Measurements from ENCODE around the gene TRAPPC2. TPM values are rescaled to one million over a fixed set of nuclear protein-coding genes. Genes with fewer than 3 reads are reported as not detected.

Gene TRAPPC2
- total RNA-seq, 1 experiment from 2014 or later: 23.6 TPM

GRCh38 chrX:13669246-13669737, 65.1 kb downstream of the TRAPPC2 start:
- Histone ChIP-seq H3K27ac (peak overlapping the region; percentile 94), H3K4me3 (peak overlapping the region; percentile 35; the same call in 1 of the 2 replicates), H3F3A (ENCODE audit: insufficient read depth, low read depth) (peaks cover 20% of the 10 kb centered on the region; the same call in 1 of the 2 replicates), H3K9me3 (ENCODE audit: insufficient read depth, low read depth) (no peaks in the 10 kb centered on the region), H2AFZ (peak overlapping the region; percentile 67; the same call in 1 of the 2 replicates), H4K20me1 (ENCODE audit: insufficient read depth) (no peaks in the 10 kb centered on the region), H3K9me2 (ENCODE audit: insufficient read depth) (no peaks in the 10 kb centered on the region), H3K4me1 (replicated peaks; ENCODE audit: insufficient read depth) (peaks cover 35% of the 10 kb centered on the region), H3K36me3 (ENCODE audit: low read depth) (no peaks in the 10 kb centered on the region), H3K79me2 (ENCODE audit: low read depth) (no peaks in the 10 kb centered on the region), H3K27me3 (ENCODE audit: insufficient read depth, low read depth) (no peaks in the 10 kb centered on the region), H3K4me2 (peak overlapping the region; percentile 66)
- POLR2A ChIA-PET (ENCODE audit: unreplicated experiment): interaction anchor here (0.6 to 0.8 kb wide), 2 partner anchors 16 to 18 kb away, joined by 3 to 15 read pairs; no protein-coding TSS in a partner anchor
- CTCF ChIA-PET: interaction anchor here (1.2 kb wide), 1 partner anchor 10 kb away, joined by 3 read pairs; no protein-coding TSS in a partner anchor
- DNase-seq: peak; percentile 74 to 95
- intact Hi-C loops (cut with micrococcal nuclease; ENCODE audit: unreplicated experiment): loop anchor here (1.0 to 2.0 kb wide), 2 partner anchors 20 to 66 kb away; partner anchors contain the start of genes OFD1, RAB9A and TRAPPC2
- BruUV-seq (replicated peaks): no TSS peak
- TF ChIP-seq, protein P1, sequence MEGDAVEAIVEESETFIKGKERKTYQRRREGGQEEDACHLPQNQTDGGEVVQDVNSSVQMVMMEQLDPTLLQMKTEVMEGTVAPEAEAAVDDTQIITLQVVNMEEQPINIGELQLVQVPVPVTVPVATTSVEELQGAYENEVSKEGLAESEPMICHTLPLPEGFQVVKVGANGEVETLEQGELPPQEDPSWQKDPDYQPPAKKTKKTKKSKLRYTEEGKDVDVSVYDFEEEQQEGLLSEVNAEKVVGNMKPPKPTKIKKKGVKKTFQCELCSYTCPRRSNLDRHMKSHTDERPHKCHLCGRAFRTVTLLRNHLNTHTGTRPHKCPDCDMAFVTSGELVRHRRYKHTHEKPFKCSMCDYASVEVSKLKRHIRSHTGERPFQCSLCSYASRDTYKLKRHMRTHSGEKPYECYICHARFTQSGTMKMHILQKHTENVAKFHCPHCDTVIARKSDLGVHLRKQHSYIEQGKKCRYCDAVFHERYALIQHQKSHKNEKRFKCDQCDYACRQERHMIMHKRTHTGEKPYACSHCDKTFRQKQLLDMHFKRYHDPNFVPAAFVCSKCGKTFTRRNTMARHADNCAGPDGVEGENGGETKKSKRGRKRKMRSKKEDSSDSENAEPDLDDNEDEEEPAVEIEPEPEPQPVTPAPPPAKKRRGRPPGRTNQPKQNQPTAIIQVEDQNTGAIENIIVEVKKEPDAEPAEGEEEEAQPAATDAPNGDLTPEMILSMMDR (conservative IDR thresholded peaks at IDR 0.05): no peak
- TF ChIP-seq EZH2 (IDR thresholded peaks at IDR 0.05; ENCODE audit: low read depth): no peak

GRCh38 chrX:13667919-13668318, 66.5 kb downstream of the TRAPPC2 start:
- no TSS peak for BruUV-seq (replicated peaks)
- intact Hi-C loops (cut with micrococcal nuclease; ENCODE audit: unreplicated experiment): loop anchor here (2.0 kb wide), 1 partner anchor 67 kb away; the partner anchor contains the start of genes OFD1 and TRAPPC2
- H3K9me2 ChIP-seq (ENCODE audit: insufficient read depth): no peaks in the 10 kb centered on the region
- no peak overlapping the region for H2AFZ ChIP-seq
- H3K4me2 ChIP-seq: peak overlapping the region; percentile 51; the same call in 1 of the 2 replicates
- peaks cover 35% of the 10 kb centered on the region for H3K4me1 ChIP-seq (replicated peaks; ENCODE audit: insufficient read depth)
- no peak overlapping the region for H3K4me3 ChIP-seq
- DNase-seq: peak in 1 of 2 experiments; percentile 71
- H3K36me3 ChIP-seq (ENCODE audit: low read depth): no peaks in the 10 kb centered on the region
- H3K27ac ChIP-seq: peak overlapping the region; percentile 94
- no peaks in the 10 kb centered on the region for H3K27me3 ChIP-seq (ENCODE audit: insufficient read depth, low read depth)
- H3K9me3 ChIP-seq (ENCODE audit: insufficient read depth, low read depth): no peaks in the 10 kb centered on the region
- H3K79me2 ChIP-seq (ENCODE audit: low read depth): no peaks in the 10 kb centered on the region
- POLR2A ChIA-PET (ENCODE audit: unreplicated experiment): no interaction called here
- CTCF ChIA-PET: no interaction called here
- no peaks in the 10 kb centered on the region for H4K20me1 ChIP-seq (ENCODE audit: insufficient read depth)
- TF ChIP-seq, protein P1 (conservative IDR thresholded peaks at IDR 0.05): no peak
- H3F3A ChIP-seq (ENCODE audit: insufficient read depth, low read depth): peaks cover 20% of the 10 kb centered on the region; the same call in 1 of the 2 replicates

- DNase-seq: no peak
- peaks cover 35% of the 10 kb centered on the region for H3K4me1 ChIP-seq (replicated peaks; ENCODE audit: insufficient read depth)
- H3K9me2 ChIP-seq (ENCODE audit: insufficient read depth): no peaks in the 10 kb centered on the region
- intact Hi-C loops (cut with micrococcal nuclease; ENCODE audit: unreplicated experiment): no loop called here
- no peak overlapping the region for H3K27ac ChIP-seq
- TF ChIP-seq, protein P1 (conservative IDR thresholded peaks at IDR 0.05): no peak
- no peak for TF ChIP-seq EZH2 (IDR thresholded peaks at IDR 0.05; ENCODE audit: low read depth)
- H3K4me2 ChIP-seq: no peak overlapping the region
- POLR2A ChIA-PET (ENCODE audit: unreplicated experiment): interaction anchor here (0.6 kb wide), 1 partner anchor 55 kb away, joined by 5 read pairs; no protein-coding TSS in a partner anchor
- CTCF ChIA-PET: no interaction called here
- H3K36me3 ChIP-seq (ENCODE audit: low read depth): no peaks in the 10 kb centered on the region
- BruUV-seq (replicated peaks): no TSS peak
- no peak overlapping the region for H3K4me3 ChIP-seq
- no peak overlapping the region for H2AFZ ChIP-seq
- H3F3A ChIP-seq (ENCODE audit: insufficient read depth, low read depth): peaks cover 20% of the 10 kb centered on the region; the same call in 1 of the 2 replicates
- H4K20me1 ChIP-seq (ENCODE audit: insufficient read depth): no peaks in the 10 kb centered on the region
- no peaks in the 10 kb centered on the region for H3K9me3 ChIP-seq (ENCODE audit: insufficient read depth, low read depth)
- no peaks in the 10 kb centered on the region for H3K27me3 ChIP-seq (ENCODE audit: insufficient read depth, low read depth)
- no peaks in the 10 kb centered on the region for H3K79me2 ChIP-seq (ENCODE audit: low read depth)
These were observed 67.6 kb downstream of the TRAPPC2 start for GRCh38 chrX:13666836-13667235.

All from PC-9 (cell line).